Epithelial cell of proximal tubule (primary cell): Measurements from ENCODE around the gene KCTD16. TPM values are rescaled to one million over a fixed set of nuclear protein-coding genes. Genes with fewer than 3 reads are reported as not detected.

Experiments used
- DNase-seq: peaks from one replicate; pipeline ENCODE4 v3.0.0-alpha.2; 2011; ENCODE audit warnings: low read depth
- H3K4me3 ChIP-seq: 2 replicates; pipeline ENCODE4 v1.5.1; 2011; ENCODE audit warnings: low read depth, mild to moderate bottlenecking, low read length
- CTCF ChIP-seq: conservative IDR thresholded peaks from 2 replicates; pipeline ENCODE4 v1.5.1; 2012; ENCODE audit warnings: low read depth, mild to moderate bottlenecking, low read length
- total RNA-seq: library from RNA; depleted of rRNA; stranded (reverse); fragments of >200 nt; gene quantifications from 2 replicates; pipeline ENCODE4 v1.2.3, GENCODE V29; 2015

KCTD16 gene
- total RNA-seq, 1 donor from 2014 or later, result 0.06 TPM

DNA sequence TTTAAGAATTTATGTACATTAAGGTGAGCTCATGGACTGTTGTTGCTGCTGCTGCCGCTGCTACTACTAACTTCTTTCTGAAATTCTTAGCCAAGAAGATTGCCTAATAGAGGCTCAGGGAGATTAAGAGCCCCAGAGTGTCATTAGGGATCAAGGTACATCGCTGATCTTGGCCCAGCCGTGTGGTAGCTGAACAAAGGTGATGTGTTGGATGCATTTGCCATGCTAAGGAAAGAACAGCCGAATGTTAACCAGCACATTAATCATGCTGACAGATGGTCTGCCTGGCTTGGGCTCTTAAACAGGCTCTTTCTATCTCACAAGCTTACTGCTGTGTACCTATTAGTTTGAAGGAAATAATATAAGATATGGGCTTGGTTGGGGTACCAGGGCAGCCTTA lies 137.1 kb downstream of the KCTD16 start:
- no peak for TF ChIP-seq CTCF
- DNase-seq, result no peak
- no peak overlapping the region for H3K4me3 ChIP-seq

DNA sequence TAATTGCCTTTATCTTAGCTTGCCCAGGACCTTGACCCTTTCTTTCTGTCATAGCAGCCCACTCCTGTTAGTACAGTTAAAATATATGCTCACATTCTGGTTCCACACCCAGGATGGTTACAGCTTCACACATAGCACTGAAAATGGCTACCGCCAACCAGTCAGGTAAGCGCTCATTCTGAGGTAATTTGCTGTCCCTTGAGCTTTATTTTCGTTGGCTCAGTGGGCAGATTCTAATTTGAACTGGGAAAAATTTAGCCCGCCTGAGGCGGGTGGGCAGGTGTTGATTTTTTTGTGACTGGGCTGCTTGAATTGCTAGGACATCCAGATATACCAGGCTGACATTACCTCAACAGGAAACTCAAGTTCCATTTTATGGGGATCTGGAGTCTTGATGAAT lies 137.5 kb downstream of the KCTD16 start:
- DNase-seq, result no peak
- H3K4me3 ChIP-seq, result no peak overlapping the region
- TF ChIP-seq CTCF, result no peak

DNA sequence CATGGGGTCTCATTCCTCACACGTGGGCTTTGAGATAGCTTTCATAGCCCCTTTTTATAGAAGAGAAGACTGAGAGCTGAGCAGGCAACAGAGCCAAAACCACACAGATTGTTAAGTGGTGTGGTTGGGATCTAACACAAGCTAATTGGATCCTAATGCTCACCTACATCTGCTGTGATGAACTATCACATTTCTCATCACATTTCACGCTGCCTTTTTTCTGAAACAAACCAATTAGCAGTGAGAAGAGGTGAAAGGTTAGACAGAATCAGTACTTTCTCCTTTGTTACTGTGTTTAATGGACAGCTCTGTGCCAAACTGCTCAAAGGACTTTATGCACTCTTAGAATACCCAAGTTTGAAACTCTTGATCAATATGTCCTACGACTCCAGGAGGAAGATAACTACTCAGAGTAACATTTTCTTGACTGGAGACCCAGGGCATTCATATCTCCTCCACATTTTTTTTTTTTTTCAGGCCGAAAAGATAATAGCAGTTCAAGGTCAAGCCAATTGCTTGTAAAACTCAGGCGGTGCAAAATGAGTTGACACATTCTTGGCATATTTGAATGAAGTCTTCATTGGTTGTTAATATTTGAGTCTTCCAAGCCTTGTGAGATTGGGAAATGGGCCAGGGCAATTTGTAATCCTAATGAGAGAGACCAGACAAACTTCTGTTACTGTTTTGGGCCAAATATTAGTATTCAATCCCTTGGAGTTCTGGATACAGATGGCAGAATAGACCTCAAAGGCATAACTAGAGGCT lies 138.4 kb downstream of the KCTD16 start:
- no peak for DNase-seq
- H3K4me3 ChIP-seq, result no peak overlapping the region
- no peak for TF ChIP-seq CTCF

GRCh38 chr5:144310621-144311020 lies 139.9 kb downstream of the KCTD16 start:
- no peak for TF ChIP-seq CTCF
- DNase-seq, result no peak
- H3K4me3 ChIP-seq, result no peak overlapping the region

DNA sequence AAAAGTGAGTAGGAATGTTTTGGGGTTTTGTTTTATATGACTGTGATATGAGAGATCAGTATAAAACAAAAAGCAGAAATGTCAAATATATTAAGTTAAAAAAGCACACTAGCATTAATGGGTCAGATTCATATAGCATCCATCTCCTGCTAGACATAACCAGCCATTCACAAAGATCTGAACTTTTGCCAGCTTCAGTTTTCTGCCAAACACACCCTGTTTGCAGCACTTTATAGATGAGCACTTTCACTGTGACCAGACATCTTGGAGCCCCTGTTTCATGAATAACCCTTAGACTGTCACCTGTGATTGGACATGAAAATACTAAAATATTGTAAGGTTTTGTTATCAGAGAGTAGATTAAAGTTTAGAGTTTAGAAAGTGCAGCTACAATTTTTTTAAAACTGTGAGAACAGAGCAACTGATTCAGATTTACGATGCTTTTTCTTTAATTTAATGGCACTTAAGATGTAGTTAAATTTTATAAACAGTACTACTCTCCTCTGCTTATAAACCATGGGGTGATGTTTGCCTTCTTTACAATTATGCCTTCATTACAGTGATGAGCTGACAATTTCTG lies 142.6 kb downstream of the KCTD16 start:
- no peak for TF ChIP-seq CTCF
- no peak overlapping the region for H3K4me3 ChIP-seq

DNA sequence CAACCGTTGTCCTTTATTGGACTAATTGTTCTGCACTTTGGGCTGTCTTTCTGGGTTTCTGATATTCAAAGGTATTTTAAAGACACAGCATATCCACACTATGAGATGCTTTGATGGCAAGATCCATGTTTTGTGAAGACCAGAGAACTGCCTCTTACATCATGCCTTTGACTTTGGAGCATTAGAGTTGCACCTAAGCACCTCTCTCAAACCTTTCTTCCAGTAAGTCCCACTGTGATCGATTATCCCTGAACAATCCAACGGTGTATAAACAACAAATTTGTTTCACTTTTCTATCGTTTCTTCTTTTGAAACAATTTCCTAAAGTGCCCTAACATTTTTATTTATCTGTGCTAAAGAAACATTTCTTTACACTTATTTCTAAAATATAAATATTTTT lies 144.4 kb downstream of the KCTD16 start:
- DNase-seq, result no peak
- no peak overlapping the region for H3K4me3 ChIP-seq
- TF ChIP-seq CTCF, result no peak

More for the DNA sequence above, 142.6 kb downstream of the KCTD16 start:
- DNase-seq, result no peak

DNA sequence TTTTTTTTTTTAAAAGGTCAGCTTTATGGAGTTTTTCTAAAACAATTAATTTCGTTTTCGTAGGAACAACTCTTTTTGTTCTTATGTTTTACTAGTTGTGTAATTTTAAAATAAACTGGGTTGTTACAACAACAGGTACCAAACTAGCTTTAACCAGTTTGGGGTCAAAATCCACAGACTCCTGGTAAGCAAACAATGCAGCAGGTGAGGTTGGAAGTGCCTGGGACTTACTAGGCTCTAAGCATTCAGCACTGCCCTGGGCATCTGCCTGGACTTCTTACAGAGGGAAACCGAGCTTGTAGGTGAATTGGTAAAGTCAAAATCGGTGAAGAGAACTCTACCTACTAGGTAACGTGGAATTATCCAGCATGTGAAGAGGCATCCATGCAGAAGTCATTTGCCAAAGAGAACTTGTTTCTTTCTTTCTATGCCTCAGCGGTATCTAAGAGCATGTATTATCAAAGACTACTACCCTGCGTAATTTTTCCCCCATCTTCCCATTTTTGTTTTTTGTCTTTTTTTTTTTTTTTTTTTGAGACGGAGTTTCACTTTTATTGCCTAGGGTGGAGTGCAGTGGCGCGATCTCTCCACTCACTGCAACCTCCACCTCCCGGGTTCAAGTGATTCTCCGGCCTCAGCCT lies 145.4 kb downstream of the KCTD16 start:
- H3K4me3 ChIP-seq, result no peak overlapping the region
- DNase-seq, result no peak
- no peak for TF ChIP-seq CTCF
